ENCODE results near the gene CYP4F12. TPM values are rescaled to one million over a fixed set of nuclear protein-coding genes. Genes with fewer than 3 reads are reported as not detected.

The CYP4F12 gene
- total and polyA plus RNA-seq, 4 donors, result 0.85 to 4.2 (median 3.1) TPM

GRCh38 chr19:15634105-15634504 lies 38.8 kb upstream of the CYP4F12 start:
- DNase-seq (no peak), ATAC-seq (ENCODE audit: insufficient read depth, low FRiP score) (no peak)
- Histone ChIP-seq H3K27me3 (ENCODE audit: control insufficient read depth in 3 of 3, insufficient read depth in 3 of 3, low read length in 2 of 3) (no peaks in the 10 kb centered on the region), H3K9ac (ENCODE audit: insufficient read depth in 1 of 2, low read length in 2 of 2) (no peak overlapping the region), H3K36me3 (ENCODE audit: control insufficient read depth in 4 of 4, insufficient read depth in 4 of 4, low read length in 4 of 4) (no peaks in the 10 kb centered on the region), H3K4me3 (no peak overlapping the region), H3K9me3 (ENCODE audit: control insufficient read depth in 4 of 4, insufficient read depth in 3 of 4, low read length in 3 of 4) (peaks cover 0 to 2% (median 0%) of the 10 kb centered on the region in 4 donors), H3K27ac (ENCODE audit: low read depth in 1 of 2, low read length in 1 of 2) (no peak overlapping the region), H3K4me1 (ENCODE audit: control insufficient read depth in 5 of 5, insufficient read depth in 5 of 5, low read length in 5 of 5) (no peaks in the 10 kb centered on the region)
- WGBS, 2 donors, result 73 to 74% methylated on average over 3 of the region's 3 CpGs
- no peak for TF ChIP-seq CTCF (IDR thresholded peaks at IDR 0.05; ENCODE audit: control extremely low read depth, extremely low read depth)

- DNase-seq (no peak), ATAC-seq (ENCODE audit: insufficient read depth, low FRiP score) (no peak)
- H3K9ac ChIP-seq (ENCODE audit: insufficient read depth in 1 of 2, low read length in 2 of 2), result no peak overlapping the region
- H3K9me3 ChIP-seq (ENCODE audit: control insufficient read depth in 4 of 4, insufficient read depth in 3 of 4, low read length in 3 of 4), result peaks cover 0 to 2% (median 0%) of the 10 kb centered on the region in 4 donors
- 53 to 67% methylated on average over 2 of the region's 2 CpGs for WGBS, 2 donors
- H3K27ac ChIP-seq (ENCODE audit: low read depth in 1 of 2, low read length in 1 of 2), result peak overlapping the region in 1 of 2 donors; percentile 5
- H3K36me3 ChIP-seq (ENCODE audit: control insufficient read depth in 4 of 4, insufficient read depth in 4 of 4, low read length in 4 of 4), result no peaks in the 10 kb centered on the region
- no peak overlapping the region for H3K4me3 ChIP-seq
- H3K27me3 ChIP-seq (ENCODE audit: control insufficient read depth in 3 of 3, insufficient read depth in 3 of 3, low read length in 2 of 3), result no peaks in the 10 kb centered on the region
- TF ChIP-seq CTCF (IDR thresholded peaks at IDR 0.05; ENCODE audit: control extremely low read depth, extremely low read depth), result no peak
- no peaks in the 10 kb centered on the region for H3K4me1 ChIP-seq (ENCODE audit: control insufficient read depth in 5 of 5, insufficient read depth in 5 of 5, low read length in 5 of 5)
Measured at GRCh38 chr19:15635016-15635805, 37.7 kb upstream of the CYP4F12 start.

DNA sequence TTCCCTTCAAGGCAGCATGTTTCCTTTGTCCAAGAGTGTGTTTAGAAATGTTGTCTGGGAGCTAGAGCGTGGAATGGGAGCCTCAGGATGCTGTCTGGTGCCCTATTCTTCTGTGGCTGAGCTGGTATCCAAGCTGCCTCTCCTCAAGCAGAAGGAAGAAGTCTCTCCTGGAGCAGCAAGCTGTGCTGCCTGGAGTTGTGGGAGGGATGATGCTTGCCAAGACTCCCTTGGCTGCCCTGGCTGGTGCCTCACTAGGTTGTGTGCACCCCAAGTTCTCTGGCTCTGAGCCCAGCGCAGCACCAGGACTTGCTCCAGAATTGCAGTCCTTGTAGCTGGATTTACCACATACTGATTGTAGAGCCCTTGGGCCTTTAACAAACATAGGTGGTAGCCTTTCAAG lies 36.9 kb upstream of the CYP4F12 start:
- no peak for DNase-seq
- TF ChIP-seq CTCF (IDR thresholded peaks at IDR 0.05; ENCODE audit: control extremely low read depth, extremely low read depth), result no peak
- Histone ChIP-seq H3K4me3 (no peak overlapping the region), H3K9ac (ENCODE audit: insufficient read depth in 1 of 2, low read length in 2 of 2) (no peak overlapping the region), H3K4me1 (ENCODE audit: control insufficient read depth in 5 of 5, insufficient read depth in 5 of 5, low read length in 5 of 5) (peaks cover 0 to 3% (median 0%) of the 10 kb centered on the region in 5 donors), H3K36me3 (ENCODE audit: control insufficient read depth in 4 of 4, insufficient read depth in 4 of 4, low read length in 4 of 4) (no peaks in the 10 kb centered on the region), H3K27ac (ENCODE audit: low read depth in 1 of 2, low read length in 1 of 2) (no peak overlapping the region), H3K9me3 (ENCODE audit: control insufficient read depth in 4 of 4, insufficient read depth in 3 of 4, low read length in 3 of 4) (peaks cover 0 to 2% (median 0%) of the 10 kb centered on the region in 4 donors), H3K27me3 (ENCODE audit: control insufficient read depth in 3 of 3, insufficient read depth in 3 of 3, low read length in 2 of 3) (no peaks in the 10 kb centered on the region)
- 93 to 96% methylated on average over 2 of the region's 2 CpGs for WGBS, 2 donors
- ATAC-seq (ENCODE audit: insufficient read depth, low FRiP score), result no peak

Data from lung (tissue), 12 donors.